GM12878 (cell line): ENCODE results near the gene CNTNAP2. TPM values are rescaled to one million over a fixed set of nuclear protein-coding genes. Genes with fewer than 3 reads are reported as not detected.

Experiments
- ATAC-seq: fragments of 200-7000 bp; cut with Tn5 transposase; 3 replicates; pipeline ENCODE4 v1.9.1; 2020; ENCODE audit warnings: mild to moderate bottlenecking, moderate library complexity
- BruUV-seq: library from RNA; stranded (reverse); fragments of 400-500 nt; replicated peaks from 2 replicates; lab custom pipeline; 2021; lab: Mats Ljungman, UMichigan
- CTCF ChIA-PET: fragments of 300-600 bp; sonication (Branson Sonifier 250); formaldehyde crosslinking; extraction: SDS; loops from one replicate; lab custom pipeline; 2021; ENCODE audit warnings: inconsistent platforms; lab: Yijun Ruan, JAX
- POLR2A ChIA-PET: fragments of 350-600 bp; formaldehyde crosslinking; extraction: SDS; loops from one replicate; lab custom pipeline; 2021; ENCODE audit warnings: inconsistent platforms; lab: Charles Lee
- RAD21 ChIA-PET: fragments of 300-600 bp; sonication (Branson Sonifier 250); formaldehyde crosslinking; loops from one replicate; lab custom pipeline; 2023; ENCODE audit warnings: antibody characterized with exemption; ENCODE audit not compliant: unreplicated experiment; lab: Charles Lee
- SMC1A ChIA-PET: fragments of 300-600 bp; sonication (Branson Sonifier 250); formaldehyde crosslinking; loops from one replicate; lab custom pipeline; 2023; ENCODE audit not compliant: unreplicated experiment, uncharacterized antibody; lab: Charles Lee
- DNase-seq: peaks from one replicate; pipeline ENCODE4 v3.0.0-alpha.2; 2011; ENCODE audit warnings: low read depth, low spot score
- FAIRE-seq: peaks from 3 replicates; lab custom pipeline; 2011; peaks lifted over from hg19 to GRCh38; lab: Jason Lieb, UNC
- H2AFZ ChIP-seq: 2 replicates; pipeline ENCODE4 v1.6.0; 2011; ENCODE audit warnings: low read depth, low read length, control low read depth; ENCODE audit not compliant: control insufficient read depth
- H3K27ac ChIP-seq: 2 replicates; pipeline ENCODE4 v1.5.1; 2011; ENCODE audit warnings: control low read depth; ENCODE audit not compliant: control insufficient read depth, insufficient read depth
- H3K27me3 ChIP-seq, 2 experiments: replicated peaks in 1 of 2; 2 replicates each; pipeline versions ENCODE4 v1.6.0 to v1.6.1; 2011; ENCODE audit warnings: low read length in 1 of 2; ENCODE audit not compliant: control insufficient read depth in 2 of 2, insufficient read depth in 2 of 2
- H3K36me3 ChIP-seq, 2 experiments: 2 replicates each; pipeline ENCODE4 v1.5.1; 2011; ENCODE audit warnings: low read length in 1 of 2; ENCODE audit not compliant: control insufficient read depth in 2 of 2, insufficient read depth in 2 of 2
- H3K4me1 ChIP-seq: 2 replicates; pipeline ENCODE4 v1.6.1; 2011; ENCODE audit warnings: mild to moderate bottlenecking, low read length, moderate library complexity, mixed read lengths; ENCODE audit not compliant: control insufficient read depth, insufficient read depth
- H3K4me2 ChIP-seq: 2 replicates; pipeline ENCODE4 v1.6.0; 2011; ENCODE audit warnings: control low read depth; ENCODE audit not compliant: control insufficient read depth, insufficient read depth
- H3K4me3 ChIP-seq: fragments of 200-600 bp; sonication (generic); 2 replicates; pipeline ENCODE4 v1.5.1; 2016
- H3K79me2 ChIP-seq: 2 replicates; pipeline ENCODE4 v1.6.0; 2011; ENCODE audit warnings: low read length; ENCODE audit not compliant: control insufficient read depth, insufficient read depth
- H3K9ac ChIP-seq: 2 replicates; pipeline ENCODE4 v1.8.0; 2011; ENCODE audit warnings: low read length, control low read depth, mixed read lengths; ENCODE audit not compliant: control insufficient read depth, insufficient read depth
- H3K9me3 ChIP-seq: replicated peaks from 3 replicates; pipeline ENCODE4 v1.5.1; 2011; ENCODE audit warnings: mild to moderate bottlenecking, low read length; ENCODE audit not compliant: control insufficient read depth, insufficient read depth
- H4K20me1 ChIP-seq: 2 replicates; pipeline ENCODE4 v1.6.0; 2011; ENCODE audit not compliant: control insufficient read depth, insufficient read depth
- ATF7 ChIP-seq: fragments of 450-650 bp; IDR thresholded peaks from 2 replicates; pipeline ENCODE4 v1.6.1; 2016; ENCODE audit warnings: low read depth, mild to moderate bottlenecking
- CBX5 ChIP-seq: sonication (generic); IDR thresholded peaks from 2 replicates; pipeline ENCODE4 v1.6.1; 2016; ENCODE audit warnings: low read depth, moderate library complexity, mild to moderate bottlenecking, inconsistent platforms
- IRF4 ChIP-seq: IDR thresholded peaks from 2 replicates; pipeline ENCODE4 v1.6.1; 2011; ENCODE audit warnings: low read depth, low read length
- KLF5 ChIP-seq: fragments of 450-650 bp; IDR thresholded peaks from 2 replicates; pipeline ENCODE4 v1.6.1; 2014; ENCODE audit warnings: mild to moderate bottlenecking; ENCODE audit not compliant: partially characterized antibody
- POLR2AphosphoS5 ChIP-seq: IDR thresholded peaks from 2 replicates; pipeline ENCODE4 v1.6.1; 2011; ENCODE audit warnings: mild to moderate bottlenecking, low read length, inconsistent platforms
- SMC3 ChIP-seq: IDR thresholded peaks from 2 replicates; pipeline ENCODE4 v1.6.1; 2011; ENCODE audit warnings: low read length, improper control_type of control experiment, borderline replicate concordance
- ZNF24 ChIP-seq: fragments of 450-650 bp; IDR thresholded peaks from 2 replicates; pipeline ENCODE4 v1.6.1; 2017; ENCODE audit warnings: antibody characterized with exemption, mild to moderate bottlenecking
- WGBS: methylation state at CpG from one replicate; pipeline ENCODE4 v1.1.6; 2016; ENCODE audit warnings: low lambda C conversion rate; ENCODE audit not compliant: insufficient replicate concordance, insufficient coverage; ENCODE audit errors: missing lambda C conversion rate; 5-methylcytosine and 5-hydroxymethylcytosine counted together
- in situ Hi-C: fragments of 300-500 bp; cut with MboI; formaldehyde crosslinking; loops from 9 replicates; pipeline ENCODE4 v1.14.3; 2018; ENCODE audit warnings: mixed read lengths
- intact Hi-C: fragments of 100-400 bp; cut with micrococcal nuclease; formaldehyde crosslinking; loops from one replicate; pipeline ENCODE4 v1.14.2; 2022; ENCODE audit not compliant: unreplicated experiment
- polyA plus RNA-seq, 11 experiments: library from polyadenylated mRNA; depleted of rRNA in 4 of 11; unstranded in 6 of 11; stranded (reverse) in 5 of 11; fragments of >200 nt; fragmentation: Nextera tagmentation in 4 of 11; fragmentation: Illumina TruSeq in 1 of 11; extraction: Ambion mirVana in 4 of 11; extraction: Trizol in 1 of 11; gene quantifications; 1 replicate in 1 of 11; 2 replicates in 10 of 11; pipeline versions ENCODE4 v1.2.1 to v1.2.3, GENCODE V29; 2011 to 2016; ENCODE audit warnings: inconsistent platforms in 2 of 11, missing spikeins in 2 of 11, low read depth in 1 of 11
- total RNA-seq, 4 experiments: library from RNA; depleted of rRNA in 3 of 4; stranded (reverse); fragments of >200 nt in 3 of 4; fragmentation: Illumina TruSeq in 1 of 4; extraction: Trizol in 1 of 4; gene quantifications; 2 replicates each; pipeline versions ENCODE4 v1.2.1 to v1.2.3, GENCODE V29; 2013 to 2021
- TF ChIP-seq, protein P1 (sequence below): fragments of 450-650 bp; IDR thresholded peaks from 2 replicates; pipeline ENCODE4 v1.6.1; 2017; ENCODE audit warnings: borderline replicate concordance
- TF ChIP-seq, protein P2 (sequence below): IDR thresholded peaks from 2 replicates; pipeline ENCODE4 v1.6.1; 2011; ENCODE audit warnings: borderline replicate concordance, low read depth, mild to moderate bottlenecking, moderate library complexity, low read length; ENCODE audit not compliant: insufficient read depth, poor library complexity, severe bottlenecking
- TF ChIP-seq, protein P3 (sequence below): fragments of 450-650 bp; IDR thresholded peaks from 2 replicates; pipeline ENCODE4 v1.6.1; 2017; ENCODE audit warnings: antibody characterized with exemption, mild to moderate bottlenecking, moderate library complexity

The CNTNAP2 gene
- total and polyA plus RNA-seq, 10 of the 15 experiments (the other 5 are each of a cell fraction or from before 2014, with no cell fraction given): 0.03 to 0.08 (median 0.03) TPM; not detected in 7

DNA sequence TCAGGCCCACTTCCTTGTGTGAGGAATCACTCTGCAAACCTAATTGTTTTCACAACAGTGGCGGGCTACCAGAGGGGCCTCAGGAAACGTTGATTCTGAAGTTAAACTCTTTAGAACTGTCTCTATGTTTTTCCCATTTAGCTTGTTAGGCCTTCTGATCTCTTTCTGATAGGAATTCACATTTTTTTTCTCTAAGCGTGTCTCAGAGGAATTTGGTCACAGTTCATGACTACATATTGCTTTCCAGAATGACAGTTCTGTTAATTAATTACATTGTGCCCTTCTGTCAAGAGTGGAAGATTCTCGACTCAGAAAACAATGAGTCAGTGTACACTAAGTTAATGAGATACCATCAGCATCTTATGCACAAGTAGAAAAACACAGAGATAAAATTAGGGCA lies 2004.8 kb downstream of the CNTNAP2 start:
- BruUV-seq: no TSS peak
- SMC1A ChIA-PET: interaction anchor here (0.6 kb wide), 1 partner anchor 21 kb away, joined by 3 read pairs; no protein-coding TSS in a partner anchor

More for the DNA sequence above, 2004.8 kb downstream of the CNTNAP2 start:
- Histone ChIP-seq H3K9ac (no peak overlapping the region), H3K4me1 (no peaks in the 10 kb centered on the region), H3K4me2 (no peak overlapping the region), H3K36me3 (no peaks in the 10 kb centered on the region), H3K9me3 (no peaks in the 10 kb centered on the region), H4K20me1 (no peaks in the 10 kb centered on the region), H3K79me2 (no peaks in the 10 kb centered on the region), H3K27me3 (no peaks in the 10 kb centered on the region), H3K4me3 (no peak overlapping the region), H2AFZ (no peak overlapping the region), H3K27ac (no peak overlapping the region)
- intact Hi-C loops (no loop called here), in situ Hi-C loops (no loop called here)
- DNase-seq (no peak), ATAC-seq (no peak), FAIRE-seq (no peak)
- POLR2A ChIA-PET: no interaction called here
- WGBS: 8% methylated on average over 4 of the region's 4 CpGs
- TF ChIP-seq IRF4: no peak
- no peak for TF ChIP-seq KLF5
- no peak for TF ChIP-seq ATF7
- TF ChIP-seq, protein P1, sequence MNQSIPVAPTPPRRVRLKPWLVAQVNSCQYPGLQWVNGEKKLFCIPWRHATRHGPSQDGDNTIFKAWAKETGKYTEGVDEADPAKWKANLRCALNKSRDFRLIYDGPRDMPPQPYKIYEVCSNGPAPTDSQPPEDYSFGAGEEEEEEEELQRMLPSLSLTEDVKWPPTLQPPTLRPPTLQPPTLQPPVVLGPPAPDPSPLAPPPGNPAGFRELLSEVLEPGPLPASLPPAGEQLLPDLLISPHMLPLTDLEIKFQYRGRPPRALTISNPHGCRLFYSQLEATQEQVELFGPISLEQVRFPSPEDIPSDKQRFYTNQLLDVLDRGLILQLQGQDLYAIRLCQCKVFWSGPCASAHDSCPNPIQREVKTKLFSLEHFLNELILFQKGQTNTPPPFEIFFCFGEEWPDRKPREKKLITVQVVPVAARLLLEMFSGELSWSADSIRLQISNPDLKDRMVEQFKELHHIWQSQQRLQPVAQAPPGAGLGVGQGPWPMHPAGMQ: no peak
- no peak for TF ChIP-seq SMC3
- TF ChIP-seq, protein P2, sequence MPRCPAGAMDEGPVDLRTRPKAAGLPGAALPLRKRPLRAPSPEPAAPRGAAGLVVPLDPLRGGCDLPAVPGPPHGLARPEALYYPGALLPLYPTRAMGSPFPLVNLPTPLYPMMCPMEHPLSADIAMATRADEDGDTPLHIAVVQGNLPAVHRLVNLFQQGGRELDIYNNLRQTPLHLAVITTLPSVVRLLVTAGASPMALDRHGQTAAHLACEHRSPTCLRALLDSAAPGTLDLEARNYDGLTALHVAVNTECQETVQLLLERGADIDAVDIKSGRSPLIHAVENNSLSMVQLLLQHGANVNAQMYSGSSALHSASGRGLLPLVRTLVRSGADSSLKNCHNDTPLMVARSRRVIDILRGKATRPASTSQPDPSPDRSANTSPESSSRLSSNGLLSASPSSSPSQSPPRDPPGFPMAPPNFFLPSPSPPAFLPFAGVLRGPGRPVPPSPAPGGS: no peak
- TF ChIP-seq, protein P3, sequence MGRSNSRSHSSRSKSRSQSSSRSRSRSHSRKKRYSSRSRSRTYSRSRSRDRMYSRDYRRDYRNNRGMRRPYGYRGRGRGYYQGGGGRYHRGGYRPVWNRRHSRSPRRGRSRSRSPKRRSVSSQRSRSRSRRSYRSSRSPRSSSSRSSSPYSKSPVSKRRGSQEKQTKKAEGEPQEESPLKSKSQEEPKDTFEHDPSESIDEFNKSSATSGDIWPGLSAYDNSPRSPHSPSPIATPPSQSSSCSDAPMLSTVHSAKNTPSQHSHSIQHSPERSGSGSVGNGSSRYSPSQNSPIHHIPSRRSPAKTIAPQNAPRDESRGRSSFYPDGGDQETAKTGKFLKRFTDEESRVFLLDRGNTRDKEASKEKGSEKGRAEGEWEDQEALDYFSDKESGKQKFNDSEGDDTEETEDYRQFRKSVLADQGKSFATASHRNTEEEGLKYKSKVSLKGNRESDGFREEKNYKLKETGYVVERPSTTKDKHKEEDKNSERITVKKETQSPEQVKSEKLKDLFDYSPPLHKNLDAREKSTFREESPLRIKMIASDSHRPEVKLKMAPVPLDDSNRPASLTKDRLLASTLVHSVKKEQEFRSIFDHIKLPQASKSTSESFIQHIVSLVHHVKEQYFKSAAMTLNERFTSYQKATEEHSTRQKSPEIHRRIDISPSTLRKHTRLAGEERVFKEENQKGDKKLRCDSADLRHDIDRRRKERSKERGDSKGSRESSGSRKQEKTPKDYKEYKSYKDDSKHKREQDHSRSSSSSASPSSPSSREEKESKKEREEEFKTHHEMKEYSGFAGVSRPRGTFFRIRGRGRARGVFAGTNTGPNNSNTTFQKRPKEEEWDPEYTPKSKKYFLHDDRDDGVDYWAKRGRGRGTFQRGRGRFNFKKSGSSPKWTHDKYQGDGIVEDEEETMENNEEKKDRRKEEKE: no peak
- no peak for TF ChIP-seq POLR2AphosphoS5
- TF ChIP-seq ZNF24: no peak
- TF ChIP-seq CBX5: no peak
- RAD21 ChIA-PET: no interaction called here
- CTCF ChIA-PET: no interaction called here
